22Rv1 (cell line): ENCODE results near the gene TBCEL.

Source experiments
- ZFX ChIP-seq: fragments of 450-650 bp; IDR thresholded peaks from 2 replicates; pipeline ENCODE4 v1.6.1; 2017; ENCODE audit warnings: antibody characterized with exemption, borderline replicate concordance
- TF ChIP-seq, protein P1 (sequence below): fragments of 450-650 bp; IDR thresholded peaks from 2 replicates; pipeline ENCODE4 v1.5.1; 2017; ENCODE audit warnings: mild to moderate bottlenecking

DNA sequence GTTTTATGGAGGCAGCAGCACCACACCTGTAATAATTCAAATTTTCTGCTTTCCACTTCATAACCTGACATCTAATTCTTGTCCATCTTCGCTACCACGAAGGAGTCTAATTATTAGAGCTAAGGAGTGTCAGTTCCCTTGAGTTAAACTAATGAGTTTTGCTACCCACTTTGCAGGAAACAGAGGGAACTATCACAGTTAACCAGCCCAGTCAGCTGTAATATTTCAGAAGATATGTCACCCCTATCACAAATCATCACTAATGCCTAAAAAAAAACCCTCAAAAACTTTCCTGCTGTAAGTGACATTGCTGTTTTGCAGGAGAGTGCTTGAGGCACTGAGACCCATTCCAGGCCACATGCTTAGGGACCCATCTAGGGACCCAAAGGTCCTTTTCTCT, 85.6 kb downstream of the TBCEL start:
- TF ChIP-seq, protein P1, sequence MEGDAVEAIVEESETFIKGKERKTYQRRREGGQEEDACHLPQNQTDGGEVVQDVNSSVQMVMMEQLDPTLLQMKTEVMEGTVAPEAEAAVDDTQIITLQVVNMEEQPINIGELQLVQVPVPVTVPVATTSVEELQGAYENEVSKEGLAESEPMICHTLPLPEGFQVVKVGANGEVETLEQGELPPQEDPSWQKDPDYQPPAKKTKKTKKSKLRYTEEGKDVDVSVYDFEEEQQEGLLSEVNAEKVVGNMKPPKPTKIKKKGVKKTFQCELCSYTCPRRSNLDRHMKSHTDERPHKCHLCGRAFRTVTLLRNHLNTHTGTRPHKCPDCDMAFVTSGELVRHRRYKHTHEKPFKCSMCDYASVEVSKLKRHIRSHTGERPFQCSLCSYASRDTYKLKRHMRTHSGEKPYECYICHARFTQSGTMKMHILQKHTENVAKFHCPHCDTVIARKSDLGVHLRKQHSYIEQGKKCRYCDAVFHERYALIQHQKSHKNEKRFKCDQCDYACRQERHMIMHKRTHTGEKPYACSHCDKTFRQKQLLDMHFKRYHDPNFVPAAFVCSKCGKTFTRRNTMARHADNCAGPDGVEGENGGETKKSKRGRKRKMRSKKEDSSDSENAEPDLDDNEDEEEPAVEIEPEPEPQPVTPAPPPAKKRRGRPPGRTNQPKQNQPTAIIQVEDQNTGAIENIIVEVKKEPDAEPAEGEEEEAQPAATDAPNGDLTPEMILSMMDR = no peak
- TF ChIP-seq ZFX = no peak
